HL-60 (cell line): ENCODE results near the gene PNLIPRP1.

Source experiments
- DNase-seq, 2 experiments: peaks; one replicate each; pipeline ENCODE4 v3.0.0-alpha.2; 2010 to 2020; ENCODE audit warnings: low read depth in 1 of 2, low spot score in 1 of 2
- H3K27ac ChIP-seq: fragments of 250-450 bp; sonication (Bioruptor Pico); replicated peaks from 2 replicates; pipeline ENCODE4 v1.5.1; 2020; ENCODE audit warnings: mild to moderate bottlenecking, moderate library complexity
- H3K27me3 ChIP-seq: fragments of 250-450 bp; sonication (Bioruptor Pico); 2 replicates; pipeline ENCODE4 v1.5.1; 2021; ENCODE audit warnings: mild to moderate bottlenecking, moderate library complexity; ENCODE audit not compliant: insufficient read depth, poor library complexity, severe bottlenecking
- H3K4me3 ChIP-seq: replicated peaks from 2 replicates; pipeline ENCODE4 v1.5.1; 2011; ENCODE audit warnings: mild to moderate bottlenecking, control low read depth, low read length; ENCODE audit not compliant: insufficient read depth
- CTCF ChIP-seq: IDR thresholded peaks from one replicate; pipeline ENCODE4 v1.5.1; 2011; ENCODE audit warnings: low read length, control low read depth, inconsistent platforms; ENCODE audit not compliant: insufficient read depth
- GABPA ChIP-seq: IDR thresholded peaks from 2 replicates; pipeline ENCODE4 v1.6.1; 2012; ENCODE audit warnings: low read depth
- POLR2AphosphoS5 ChIP-seq: IDR thresholded peaks from 2 replicates; pipeline ENCODE4 v1.6.1; 2012; ENCODE audit warnings: low read depth
- SPI1 ChIP-seq: IDR thresholded peaks from 2 replicates; pipeline ENCODE4 v1.6.1; 2012; ENCODE audit warnings: low read depth, mild to moderate bottlenecking, borderline replicate concordance
- TF ChIP-seq, protein P1 (sequence below): IDR thresholded peaks from 2 replicates; pipeline ENCODE4 v1.6.1; 2012; ENCODE audit warnings: low read depth; ENCODE audit not compliant: insufficient replicate concordance

PNLIPRP1 gene

DNA sequence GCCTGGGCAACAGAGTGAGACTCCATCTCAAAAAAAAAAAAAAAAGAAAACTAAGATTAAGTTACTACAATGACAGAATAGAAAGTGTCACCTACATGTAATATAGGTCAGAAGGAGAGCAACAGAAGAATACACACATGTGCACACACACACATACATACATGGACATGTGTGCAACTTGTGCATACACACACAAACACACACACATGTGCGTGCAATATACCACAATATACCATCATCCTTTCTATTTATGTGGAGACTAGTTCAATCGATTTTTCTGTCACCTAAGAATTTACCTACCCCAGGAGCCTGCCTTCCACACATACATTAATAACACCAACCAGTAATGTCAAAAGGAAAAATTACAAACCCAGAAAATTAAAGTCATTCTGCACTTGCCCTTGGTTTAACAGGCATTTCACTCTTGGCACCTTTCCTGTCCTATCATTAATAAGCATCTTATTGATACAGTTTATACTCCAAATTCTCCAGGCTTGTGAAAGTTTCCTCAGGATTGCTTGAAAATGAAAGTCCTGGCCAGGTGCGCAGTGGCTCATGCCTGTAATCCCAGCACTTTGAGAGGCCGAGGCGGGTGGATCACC lies 2.5 kb downstream of the PNLIPRP1 start:
- Histone ChIP-seq H3K4me3 (no peak overlapping the region), H3K27ac (no peak overlapping the region), H3K27me3 (no peaks in the 10 kb centered on the region)
- DNase-seq, result no peak
- TF ChIP-seq, protein P1, sequence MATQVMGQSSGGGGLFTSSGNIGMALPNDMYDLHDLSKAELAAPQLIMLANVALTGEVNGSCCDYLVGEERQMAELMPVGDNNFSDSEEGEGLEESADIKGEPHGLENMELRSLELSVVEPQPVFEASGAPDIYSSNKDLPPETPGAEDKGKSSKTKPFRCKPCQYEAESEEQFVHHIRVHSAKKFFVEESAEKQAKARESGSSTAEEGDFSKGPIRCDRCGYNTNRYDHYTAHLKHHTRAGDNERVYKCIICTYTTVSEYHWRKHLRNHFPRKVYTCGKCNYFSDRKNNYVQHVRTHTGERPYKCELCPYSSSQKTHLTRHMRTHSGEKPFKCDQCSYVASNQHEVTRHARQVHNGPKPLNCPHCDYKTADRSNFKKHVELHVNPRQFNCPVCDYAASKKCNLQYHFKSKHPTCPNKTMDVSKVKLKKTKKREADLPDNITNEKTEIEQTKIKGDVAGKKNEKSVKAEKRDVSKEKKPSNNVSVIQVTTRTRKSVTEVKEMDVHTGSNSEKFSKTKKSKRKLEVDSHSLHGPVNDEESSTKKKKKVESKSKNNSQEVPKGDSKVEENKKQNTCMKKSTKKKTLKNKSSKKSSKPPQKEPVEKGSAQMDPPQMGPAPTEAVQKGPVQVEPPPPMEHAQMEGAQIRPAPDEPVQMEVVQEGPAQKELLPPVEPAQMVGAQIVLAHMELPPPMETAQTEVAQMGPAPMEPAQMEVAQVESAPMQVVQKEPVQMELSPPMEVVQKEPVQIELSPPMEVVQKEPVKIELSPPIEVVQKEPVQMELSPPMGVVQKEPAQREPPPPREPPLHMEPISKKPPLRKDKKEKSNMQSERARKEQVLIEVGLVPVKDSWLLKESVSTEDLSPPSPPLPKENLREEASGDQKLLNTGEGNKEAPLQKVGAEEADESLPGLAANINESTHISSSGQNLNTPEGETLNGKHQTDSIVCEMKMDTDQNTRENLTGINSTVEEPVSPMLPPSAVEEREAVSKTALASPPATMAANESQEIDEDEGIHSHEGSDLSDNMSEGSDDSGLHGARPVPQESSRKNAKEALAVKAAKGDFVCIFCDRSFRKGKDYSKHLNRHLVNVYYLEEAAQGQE, result no peak
- TF ChIP-seq SPI1 (no peak), POLR2AphosphoS5 (no peak)

GRCh38 chr10:116594525-116595035 lies 3.8 kb downstream of the PNLIPRP1 start:
- no peak for TF ChIP-seq SPI1
- no peak for TF ChIP-seq CTCF
- TF ChIP-seq POLR2AphosphoS5, result no peak
- TF ChIP-seq, protein P1, result no peak
- no peak for TF ChIP-seq GABPA
- Histone ChIP-seq H3K27me3 (no peaks in the 10 kb centered on the region), H3K4me3 (no peak overlapping the region), H3K27ac (no peak overlapping the region)
- DNase-seq, result no peak

DNA sequence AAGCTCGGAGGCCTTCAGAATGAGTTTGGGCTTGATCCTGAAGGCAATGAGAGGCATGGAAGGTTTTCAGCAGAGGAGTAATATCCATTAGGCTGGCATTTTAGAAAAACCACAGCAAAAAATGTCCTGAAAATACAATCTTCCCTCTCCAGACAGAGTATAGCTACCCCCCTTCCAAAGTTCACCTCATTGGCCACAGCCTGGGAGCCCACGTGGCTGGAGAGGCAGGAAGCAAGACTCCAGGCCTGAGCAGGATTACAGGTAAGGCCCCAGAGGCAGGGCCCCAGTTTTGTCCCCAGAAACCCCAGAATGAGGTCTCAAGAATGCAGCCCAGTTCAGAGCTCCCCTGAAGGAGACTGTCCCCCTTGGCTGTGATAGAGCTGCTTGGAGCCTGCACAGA lies 5.3 kb downstream of the PNLIPRP1 start:
- Histone ChIP-seq H3K27me3 (no peaks in the 10 kb centered on the region), H3K27ac (no peak overlapping the region), H3K4me3 (no peak overlapping the region)
- DNase-seq, result no peak
- no peak for TF ChIP-seq SPI1
- no peak for TF ChIP-seq GABPA
- TF ChIP-seq, protein P1, result no peak
- TF ChIP-seq CTCF, result no peak
- no peak for TF ChIP-seq POLR2AphosphoS5
